Hematopoietic multipotent progenitor cell treated with erythropoietin and hydrocortisone succinate and interleukin-3 and kit ligand, for 8 days (in vitro differentiated cells): ENCODE results near the gene YAF2.
"Not testable (repeated sequence)": the region's sequence is repeated elsewhere in the genome, so short reads cannot be mapped to it uniquely, and the experiment has no call there.

ENCODE experiments used
- DNase-seq: peaks from one replicate; pipeline ENCODE4 v3.0.0-alpha.2; 2015

The YAF2 gene

DNA sequence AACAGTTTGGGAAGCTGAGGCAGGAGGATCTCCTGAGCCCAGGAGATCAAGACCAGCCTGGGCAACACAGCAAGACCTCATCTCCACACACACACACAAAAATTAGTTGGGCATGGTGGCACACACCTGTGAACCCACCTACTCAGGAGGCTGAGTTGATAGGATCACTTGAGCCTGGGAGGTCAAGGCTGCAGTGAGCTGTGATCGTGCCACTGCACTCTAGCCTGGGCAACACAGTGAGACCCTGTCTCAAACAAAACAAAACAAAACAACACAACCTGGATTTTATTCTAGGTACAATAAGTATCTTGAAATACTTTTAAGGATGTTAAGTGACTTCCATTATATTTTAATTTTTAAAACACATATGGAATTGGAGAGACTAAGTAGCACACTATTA lies 45.8 kb downstream of the YAF2 start:
- DNase-seq: no peak

DNA sequence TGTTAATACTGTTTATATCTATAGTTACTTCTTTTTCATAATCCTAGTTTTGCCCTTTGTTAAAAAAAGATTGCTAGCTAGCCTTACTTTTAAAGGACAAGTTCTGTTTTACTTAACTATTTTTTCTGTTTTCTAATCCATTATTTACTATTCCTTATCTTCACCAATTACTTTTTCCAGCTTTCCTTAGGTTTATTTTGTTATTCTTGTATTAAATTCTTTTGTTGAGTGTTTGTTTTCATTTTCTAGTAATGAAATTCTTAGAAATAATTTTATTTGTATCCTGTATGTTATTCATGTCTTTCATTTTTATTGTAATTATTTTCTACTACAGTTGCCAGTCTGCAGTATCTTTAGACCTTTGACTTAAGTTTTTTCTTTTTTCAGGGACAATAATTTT lies 47.7 kb downstream of the YAF2 start:
- DNase-seq: no peak

DNA sequence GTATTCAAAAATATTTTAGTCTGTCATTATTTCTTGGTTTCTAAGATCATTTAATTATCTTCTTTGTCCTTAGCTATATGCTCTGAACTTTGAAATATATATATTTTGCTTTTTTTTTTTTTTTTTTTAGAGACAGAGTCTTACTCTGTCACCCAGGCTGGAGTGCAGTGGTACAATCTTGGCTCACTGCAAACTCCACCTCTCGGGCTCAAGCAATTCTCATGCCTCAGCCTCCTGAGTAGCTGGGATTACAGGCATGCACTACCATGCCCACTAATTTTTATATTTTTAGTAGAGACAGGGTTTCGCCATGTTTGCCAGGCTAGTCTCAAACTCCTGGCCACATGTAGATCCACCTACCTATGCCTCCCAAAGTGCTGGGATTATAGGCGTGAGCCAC lies 49.8 kb downstream of the YAF2 start:
- DNase-seq: not testable (repeated sequence)

DNA sequence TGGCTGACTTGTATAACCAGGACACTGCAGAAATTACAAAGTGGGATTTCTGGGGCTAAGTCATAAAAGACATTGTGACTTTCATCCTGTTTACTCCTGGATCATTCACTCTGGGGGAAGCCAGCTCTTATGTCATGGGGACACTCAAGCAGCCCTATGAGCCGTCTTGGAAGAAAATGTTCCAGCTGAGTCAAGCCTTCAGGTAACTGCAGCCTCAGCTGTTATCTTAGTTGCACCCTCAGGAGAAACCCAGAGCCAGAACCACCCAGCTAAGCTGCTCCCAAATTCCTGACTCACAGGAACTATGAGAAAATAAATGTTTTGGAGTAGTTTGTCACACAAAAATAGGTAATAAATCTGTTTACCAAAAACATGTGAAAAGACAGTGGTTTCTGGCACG lies 50.2 kb downstream of the YAF2 start:
- DNase-seq: no peak

DNA sequence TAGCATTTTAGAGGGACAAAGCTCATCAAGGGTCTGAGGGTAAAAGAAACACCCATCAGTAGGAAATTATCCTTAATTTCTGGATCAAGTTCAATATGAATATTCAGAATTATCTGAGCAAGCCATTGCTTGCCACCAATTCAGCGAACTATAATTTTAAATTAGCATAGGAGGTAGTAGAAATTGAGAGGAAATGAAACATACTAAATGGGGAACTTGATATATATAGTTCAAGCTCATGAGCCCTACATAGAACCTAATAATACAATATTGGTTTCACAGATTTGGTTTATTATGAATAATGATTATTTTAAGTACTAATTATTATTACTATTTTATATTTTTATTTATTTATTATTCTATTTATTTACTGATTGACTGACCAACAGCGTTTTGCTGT lies 51.3 kb downstream of the YAF2 start:
- DNase-seq: no peak

DNA sequence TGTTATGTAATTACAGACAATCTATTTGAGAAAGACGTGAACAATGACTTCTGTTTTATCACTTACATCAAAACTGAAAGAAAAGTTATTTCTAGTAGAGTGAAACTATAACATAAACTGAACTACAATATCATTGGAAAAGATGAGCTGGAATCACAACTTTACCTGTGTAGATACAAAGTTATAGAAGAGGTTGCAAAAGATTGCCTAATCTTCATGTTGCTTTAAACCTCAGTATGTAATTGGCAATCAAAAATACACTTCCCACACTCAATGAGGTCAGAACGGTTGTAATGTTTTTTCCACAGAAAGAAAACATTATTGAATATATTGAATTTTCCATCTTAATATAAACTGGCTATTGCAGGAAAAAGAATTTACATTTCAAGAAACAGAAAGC lies 55.7 kb downstream of the YAF2 start:
- no peak for DNase-seq

DNA sequence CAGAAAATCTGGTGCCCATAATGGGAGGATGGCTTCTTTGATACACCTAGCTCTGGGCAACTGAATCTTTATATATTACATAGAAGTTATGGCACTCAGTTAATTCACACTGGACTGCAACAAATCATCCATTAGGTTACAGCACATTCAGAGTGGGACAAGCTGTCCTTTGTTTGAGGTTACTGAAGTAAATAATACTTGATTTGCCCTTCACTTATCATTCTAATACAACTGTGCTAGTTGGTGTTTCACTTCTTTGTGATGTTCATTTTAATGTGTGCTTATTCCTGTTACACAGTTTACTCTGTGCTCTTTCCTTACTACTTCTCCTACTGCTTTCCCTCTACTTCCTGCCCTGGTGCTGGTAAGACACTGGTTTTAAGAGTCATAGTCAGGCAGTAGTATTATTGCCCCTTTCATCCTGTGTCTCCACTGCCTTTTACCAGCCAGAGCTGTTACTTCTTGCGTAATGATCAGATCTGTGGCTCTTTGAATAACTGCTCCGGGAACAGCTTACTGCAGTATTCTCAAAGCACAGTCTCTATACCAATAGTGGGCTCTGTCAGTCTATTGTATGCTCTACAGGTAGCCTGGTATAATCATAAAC lies 57.0 kb downstream of the YAF2 start:
- no peak for DNase-seq

DNA sequence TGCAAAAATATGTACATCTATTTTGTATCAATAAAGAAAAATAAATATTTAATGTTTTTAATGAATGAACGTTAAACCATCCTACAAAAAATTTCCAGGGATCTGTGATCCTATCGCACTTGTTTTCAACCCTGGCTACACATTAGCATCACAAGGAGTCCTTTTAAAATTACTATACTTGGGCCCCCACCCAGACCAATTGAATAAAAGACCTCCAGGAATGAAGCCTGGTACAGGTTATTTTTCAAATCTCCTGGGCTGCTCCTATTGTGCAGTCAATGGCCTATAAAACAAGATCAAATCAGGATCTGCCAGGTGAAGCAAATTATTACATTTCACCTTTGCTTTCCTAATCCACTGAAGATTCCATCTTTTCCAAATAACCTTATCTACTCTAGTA lies 59.9 kb downstream of the YAF2 start:
- no peak for DNase-seq

DNA sequence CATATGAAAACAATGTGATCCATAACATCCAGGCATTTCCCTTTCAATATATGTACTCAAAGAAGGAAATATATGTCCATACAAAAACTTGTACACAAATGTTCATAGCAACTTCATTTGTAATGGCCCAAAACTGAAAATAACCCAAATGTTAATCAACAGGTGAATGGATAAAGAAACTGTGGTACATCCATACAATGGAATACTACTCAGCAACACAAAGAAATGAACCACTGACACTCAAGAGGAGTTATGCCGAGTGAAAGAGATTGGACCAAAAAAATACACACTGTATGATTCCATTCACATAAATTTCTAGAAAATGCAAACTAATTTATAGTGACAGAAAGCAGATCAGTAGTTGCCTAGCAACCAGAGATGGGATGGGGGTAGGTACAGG lies 63.1 kb downstream of the YAF2 start:
- DNase-seq: no peak

DNA sequence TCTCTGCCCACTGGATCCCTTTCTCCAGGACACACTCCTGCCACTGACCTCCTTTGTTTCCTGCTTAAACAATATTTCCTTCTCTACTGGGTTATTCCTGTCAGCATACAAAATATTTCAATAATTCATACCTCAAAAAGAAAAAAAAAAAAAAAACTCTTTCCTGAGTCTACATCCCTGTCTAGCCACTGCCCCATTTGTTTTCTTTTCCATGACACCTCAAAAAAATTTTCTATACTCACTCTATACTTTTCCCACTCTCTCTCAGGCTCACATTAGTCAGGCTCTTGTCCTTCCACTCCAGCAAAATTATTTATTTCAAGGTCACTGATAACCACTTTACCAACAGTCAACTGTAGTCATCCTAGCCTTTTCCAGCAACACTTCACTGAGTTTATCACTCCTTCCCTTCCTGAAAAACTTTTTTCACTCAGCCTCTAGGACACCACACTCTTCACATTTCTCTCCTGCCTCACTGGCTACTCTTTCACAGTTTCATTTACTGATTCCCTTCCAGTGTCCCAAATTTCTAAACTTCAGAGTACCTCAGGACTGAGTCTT lies 64.0 kb downstream of the YAF2 start:
- DNase-seq: no peak

DNA sequence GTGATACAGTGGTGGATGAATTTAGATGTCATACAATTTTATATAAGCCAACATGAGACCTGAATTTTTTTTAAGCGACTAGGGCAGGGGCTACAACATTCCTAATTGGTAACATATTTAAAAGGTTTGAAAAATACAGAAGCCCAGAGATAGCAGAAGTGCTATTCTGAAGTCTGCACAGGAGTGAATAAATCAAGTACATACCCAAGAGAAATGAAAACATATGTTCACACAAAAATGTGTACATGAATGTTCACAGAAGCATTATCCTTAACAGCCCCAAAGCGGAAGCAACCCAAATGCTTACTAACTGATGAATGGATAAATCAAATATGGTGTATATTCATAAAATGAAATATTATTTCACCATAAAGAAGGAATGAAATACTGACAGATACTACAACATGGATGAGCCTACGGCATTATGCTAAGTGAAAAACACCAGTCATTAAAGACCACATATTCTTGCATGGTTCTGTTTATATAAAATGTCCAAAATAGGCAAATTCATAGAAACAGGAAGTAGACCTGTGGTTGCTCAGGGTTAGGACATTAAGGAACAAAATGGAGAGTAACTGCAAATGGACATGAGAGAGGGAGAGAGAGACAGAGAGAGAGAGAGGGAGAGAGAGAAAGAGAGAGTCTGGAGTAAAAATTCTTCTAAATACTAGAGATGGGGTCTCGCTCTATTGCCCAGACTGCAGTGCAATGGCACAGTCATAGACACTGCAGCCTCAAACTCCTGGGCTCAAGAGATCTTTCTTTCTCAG lies 65.4 kb downstream of the YAF2 start:
- DNase-seq: no peak

DNA sequence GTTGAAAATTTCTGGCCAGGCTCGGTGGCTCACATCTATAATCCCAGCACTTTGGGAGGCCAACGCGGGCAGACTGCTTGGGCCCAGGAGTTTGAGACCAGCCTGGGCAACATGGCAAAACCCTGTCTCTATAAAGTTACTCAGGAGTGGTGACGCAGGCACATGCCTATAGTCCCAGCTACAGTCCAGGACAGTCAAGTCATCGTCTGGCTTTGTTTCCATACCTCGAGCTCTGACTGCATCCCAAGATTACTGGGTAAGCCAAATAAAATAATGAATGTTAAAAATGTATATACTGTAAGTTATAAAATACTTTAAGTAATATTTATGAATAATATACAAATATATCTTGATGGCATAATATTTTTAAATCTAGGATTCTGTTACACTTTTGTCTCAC lies 70.3 kb downstream of the YAF2 start:
- no peak for DNase-seq

DNA sequence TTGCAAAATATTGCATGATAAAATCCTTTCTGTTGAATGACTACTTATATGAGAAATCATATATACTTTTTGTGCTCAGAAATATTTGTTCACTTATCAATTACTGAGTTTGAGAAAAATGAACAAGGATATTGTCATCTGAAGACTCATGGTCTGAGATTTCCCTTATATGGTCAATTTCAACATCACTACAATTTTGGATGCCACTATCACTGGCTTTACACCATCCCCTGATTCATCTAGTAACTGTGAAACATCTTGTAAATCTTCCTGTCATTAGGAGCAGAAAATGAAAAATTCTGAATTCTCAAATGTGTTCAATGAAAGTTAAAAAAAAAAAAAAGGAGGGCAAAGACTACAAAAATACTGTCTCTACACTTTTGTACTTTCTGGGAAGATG lies 71.5 kb downstream of the YAF2 start:
- DNase-seq: no peak

DNA sequence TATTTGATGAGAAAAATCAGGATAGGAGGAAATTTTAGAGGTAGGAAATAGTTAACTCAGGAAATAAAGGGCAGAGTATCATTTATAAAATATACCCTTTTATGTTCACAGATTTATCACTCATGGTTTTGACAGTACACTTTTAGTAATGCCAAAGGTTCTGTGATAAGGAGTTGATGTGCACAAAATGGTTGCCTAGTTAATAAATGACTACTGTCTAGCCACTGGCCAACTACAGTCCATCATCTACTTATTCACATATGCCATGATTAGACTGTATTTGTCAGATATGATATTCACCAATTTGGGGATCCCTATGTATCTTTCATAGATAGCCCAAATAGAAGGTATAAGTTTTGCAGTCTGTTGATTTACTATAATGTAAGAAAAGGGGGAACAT lies 74.1 kb downstream of the YAF2 start:
- DNase-seq: no peak

DNA sequence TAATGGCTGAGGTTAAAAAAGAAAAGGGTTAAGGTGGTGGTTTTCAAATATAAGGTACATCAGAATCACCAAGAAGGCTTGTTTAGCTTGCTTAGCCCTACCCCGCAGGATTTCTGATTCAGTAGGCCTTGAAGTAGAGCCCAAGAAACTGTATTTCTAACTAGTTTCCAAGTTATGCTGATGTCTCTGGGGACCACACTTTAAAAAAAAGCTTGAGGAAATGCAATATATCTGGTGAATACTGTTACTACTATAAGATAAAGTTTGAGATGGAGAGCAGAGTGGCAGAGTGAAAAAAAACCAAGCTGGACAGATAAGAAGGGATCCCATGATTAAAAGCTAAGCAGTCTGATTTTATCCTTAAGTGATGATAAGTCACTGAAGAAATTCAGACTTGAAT lies 75.1 kb downstream of the YAF2 start:
- DNase-seq: no peak

DNA sequence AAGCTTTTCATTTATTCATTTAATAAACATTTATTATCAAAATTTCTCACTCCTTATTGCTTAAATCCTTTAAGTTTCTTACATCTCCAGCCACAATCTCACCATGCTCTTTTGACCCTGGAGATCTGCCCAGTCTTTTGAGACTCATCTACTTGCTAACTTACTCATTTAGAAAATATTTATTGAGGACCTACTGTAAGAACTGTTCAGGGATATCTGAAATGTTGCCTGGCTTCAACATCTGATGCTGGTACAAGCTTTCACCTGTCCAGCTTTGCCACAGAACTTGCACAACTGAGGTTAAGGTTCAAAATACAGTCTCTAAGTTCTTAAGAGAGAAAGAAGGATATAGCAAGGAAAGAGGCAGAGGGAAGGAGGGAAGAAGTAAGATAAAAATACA lies 75.9 kb downstream of the YAF2 start:
- no peak for DNase-seq

DNA sequence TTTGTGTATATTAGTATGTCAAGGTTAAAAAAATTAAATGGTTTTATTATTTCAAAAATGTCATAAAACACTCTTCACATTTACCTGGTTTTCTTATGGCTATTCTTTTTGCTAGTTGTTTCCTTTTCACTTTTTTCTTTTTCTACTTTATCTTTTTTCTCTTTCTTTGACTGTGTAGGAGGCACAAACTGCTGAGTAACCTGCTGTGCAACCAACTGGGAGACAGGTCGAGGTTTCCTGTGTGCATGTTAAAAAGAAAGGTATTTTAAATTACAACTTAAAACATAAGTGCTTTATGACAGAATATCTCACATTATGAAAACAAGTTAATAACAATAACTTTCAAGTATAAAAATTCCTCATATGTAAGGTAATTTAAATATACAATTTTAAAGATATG lies 76.5 kb downstream of the YAF2 start:
- DNase-seq: no peak

DNA sequence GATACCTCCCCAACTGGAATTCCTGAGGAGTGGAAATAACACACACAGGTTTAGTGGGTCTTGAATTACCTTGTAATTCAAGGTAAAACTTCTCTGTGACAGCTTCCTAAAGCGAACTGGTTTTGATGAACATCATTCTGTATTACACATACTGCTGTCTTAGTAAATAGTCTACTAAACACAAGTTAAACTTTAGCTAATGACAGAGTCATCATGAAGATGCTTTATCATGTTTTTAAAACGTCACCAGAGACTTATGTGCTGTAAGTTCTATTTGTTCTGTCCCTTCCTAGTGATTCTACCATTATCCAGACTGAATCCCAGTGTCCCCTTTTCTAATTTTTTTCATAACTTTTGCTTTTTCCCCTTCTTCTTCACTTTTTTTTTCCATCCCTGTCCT lies 81.8 kb downstream of the YAF2 start:
- no peak for DNase-seq

DNA sequence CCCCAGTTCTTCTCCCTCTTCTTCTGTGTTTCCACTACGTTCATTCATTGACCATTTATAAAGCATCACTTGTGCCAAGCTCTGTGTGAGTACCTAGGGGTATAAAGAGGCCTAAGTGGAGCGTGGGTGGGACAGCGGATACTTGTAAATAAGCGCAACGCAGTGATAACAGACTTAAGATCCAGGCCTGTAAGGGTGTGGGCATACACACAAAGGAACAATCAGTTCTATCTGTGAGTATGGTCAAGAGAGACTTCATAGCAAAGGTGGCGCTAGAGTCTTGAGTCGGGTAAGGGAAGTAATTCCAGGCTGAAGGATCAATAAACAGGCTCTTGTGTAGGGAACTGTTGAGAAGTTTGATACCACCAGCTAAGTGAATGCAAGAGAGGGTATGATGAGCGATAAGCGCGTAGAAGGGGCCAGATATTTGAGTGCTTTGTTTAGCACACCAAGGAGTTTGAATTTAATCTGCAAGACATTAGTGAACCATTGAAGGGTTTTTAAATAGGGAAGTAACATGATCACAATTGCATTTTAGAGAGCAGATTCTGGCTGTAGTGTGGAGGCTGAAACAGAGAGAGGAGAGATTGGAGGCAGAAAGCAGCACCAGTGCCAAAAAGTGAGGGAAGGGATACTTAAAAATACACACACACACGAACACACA lies 92.4 kb downstream of the YAF2 start:
- peak; percentile 28 for DNase-seq

DNA sequence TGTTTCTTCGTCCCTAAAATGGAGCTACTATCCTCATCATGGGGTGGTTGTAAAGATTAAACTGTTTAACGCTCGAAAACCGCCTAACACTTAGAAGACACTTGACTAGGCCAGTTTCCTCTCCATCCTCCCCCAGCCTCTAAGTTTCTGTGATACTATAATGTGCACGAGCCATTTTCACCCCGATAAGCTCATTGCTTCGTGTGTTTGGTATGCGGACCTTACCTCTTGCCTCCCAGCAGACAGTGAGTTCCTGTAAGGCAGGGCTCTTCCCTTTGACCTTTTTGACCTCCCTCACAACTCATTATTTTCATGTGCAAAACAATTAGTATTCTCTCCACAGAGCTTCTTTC lies 92.9 kb downstream of the YAF2 start:
- no peak for DNase-seq

DNA sequence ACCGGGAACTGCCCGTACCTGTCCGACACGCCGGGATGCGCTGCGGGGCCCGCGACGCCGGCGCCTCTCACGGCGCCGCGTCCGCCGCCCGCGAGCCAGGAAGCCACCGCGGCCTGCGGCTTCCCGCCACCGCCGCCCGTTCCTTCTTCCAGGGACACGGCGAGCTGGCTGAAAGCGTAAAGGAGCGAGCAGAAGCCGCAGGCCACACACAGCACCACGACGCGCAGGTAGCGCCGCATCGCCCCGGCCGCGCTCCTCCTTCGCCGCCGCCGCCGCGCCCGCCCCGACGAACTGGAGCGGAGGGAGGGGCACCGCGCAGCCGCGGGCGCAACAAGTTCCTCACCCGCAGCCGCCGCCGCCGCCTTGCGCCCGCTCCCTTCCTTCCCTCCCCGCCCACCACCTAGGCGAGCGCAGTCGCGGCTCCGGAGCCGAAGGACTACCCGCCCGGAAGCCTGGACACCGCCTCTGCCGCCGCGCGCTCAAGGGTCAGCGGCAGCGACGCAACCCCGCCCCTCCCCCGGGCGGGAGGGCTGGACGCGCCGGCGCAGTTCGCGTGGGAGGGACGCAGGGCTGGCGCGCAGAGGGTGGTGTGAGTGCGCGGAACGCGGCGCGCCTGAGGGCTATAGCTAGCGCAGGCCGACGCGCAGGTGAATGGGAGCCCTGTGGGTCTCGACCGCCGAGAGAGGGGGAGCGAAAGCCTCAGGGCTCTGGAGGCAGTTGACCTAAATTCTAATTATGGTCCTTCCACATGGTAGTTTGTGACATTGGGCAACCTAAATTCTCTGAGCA lies 93.4 kb downstream of the YAF2 start, which contains the start of gene GXYLT1:
Gene GXYLT1 (minus strand): TSS at position 467 of the 789 bp plus-strand sequence. CDS start 228 bp downstream, at position 239.
- peak; percentile 90 for DNase-seq

DNA sequence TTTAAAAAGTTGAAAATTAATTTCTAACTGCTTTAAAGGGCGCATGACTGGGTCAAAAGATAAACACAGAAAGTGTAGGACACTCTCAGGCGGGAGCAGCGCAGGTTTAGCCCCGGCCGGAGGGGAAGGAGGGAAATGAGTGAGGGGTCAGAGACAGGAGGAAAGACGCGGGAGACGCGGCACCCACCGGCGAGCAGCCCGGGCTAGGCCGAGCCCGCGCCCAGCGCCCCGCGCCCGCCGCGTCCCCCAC lies 94.0 kb downstream of the YAF2 start:
- no peak for DNase-seq

DNA sequence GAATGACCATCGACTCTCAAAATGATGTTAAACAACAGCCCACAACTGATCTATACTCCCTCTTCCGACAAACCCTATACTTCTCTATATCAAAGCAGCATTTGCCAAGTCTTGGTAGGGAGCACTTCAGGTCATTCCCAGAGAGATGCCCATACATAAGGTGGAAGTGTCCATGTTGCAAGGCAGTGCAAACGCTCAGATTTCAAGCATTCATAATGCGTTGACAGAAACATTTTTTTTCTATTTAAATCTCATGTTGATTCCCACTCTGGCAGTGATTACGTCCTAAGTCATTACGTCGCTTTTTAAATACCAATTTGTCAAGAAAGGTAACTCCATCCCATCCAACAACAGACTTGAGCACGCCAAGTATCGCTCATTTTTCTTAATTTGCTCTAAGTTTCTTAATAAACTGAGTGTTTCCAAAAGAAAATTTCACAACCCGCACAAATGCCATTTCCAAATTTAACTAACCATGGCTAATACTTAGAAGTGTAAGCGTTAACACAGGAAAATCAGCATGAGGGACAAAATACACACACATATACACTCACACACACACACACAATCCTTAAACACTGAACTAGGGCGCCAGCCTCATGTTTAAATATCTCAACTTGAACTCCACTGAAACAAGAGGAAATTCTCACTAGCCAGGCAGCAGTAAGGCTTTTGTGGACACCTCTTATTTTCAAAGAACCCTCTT lies 94.4 kb downstream of the YAF2 start:
- DNase-seq: peak; percentile 26
